HepG2 (cell line): ENCODE measurements around the gene PDE1C. TPM values are rescaled to one million over a fixed set of nuclear protein-coding genes. Genes with fewer than 3 reads are reported as not detected.

Experiments
- ATAC-seq: fragments of 200-7000 bp; cut with Tn5 transposase; 3 replicates; pipeline ENCODE4 v1.9.1; 2020; ENCODE audit warnings: mild to moderate bottlenecking, moderate library complexity
- BruUV-seq: library from RNA; stranded (reverse); fragments of 400-500 nt; replicated peaks from 2 replicates; lab custom pipeline; 2021; lab: Mats Ljungman, UMichigan
- CTCF ChIA-PET: fragments of 300-600 bp; formaldehyde crosslinking; extraction: SDS; loops from one replicate; lab custom pipeline; 2021; ENCODE audit warnings: low total read pairs, inconsistent platforms, low intra/inter-chr PET ratio; lab: Yijun Ruan, JAX
- POLR2A ChIA-PET: fragments of 350-600 bp; sonication (Branson Sonifier 250); formaldehyde crosslinking; loops from one replicate; lab custom pipeline; 2020; ENCODE audit warnings: antibody characterized with exemption, inconsistent platforms; lab: Yijun Ruan, JAX
- DNase-seq: peaks from one replicate; pipeline ENCODE4 v3.0.0-alpha.2; 2015; ENCODE audit warnings: low spot score
- FAIRE-seq: peaks from 3 replicates; lab custom pipeline; 2011; peaks lifted over from hg19 to GRCh38; lab: Jason Lieb, UNC
- H2AFZ ChIP-seq: one replicate; pipeline ENCODE4 v1.6.1; 2011; ENCODE audit warnings: low read length, inconsistent platforms
- H3K27ac ChIP-seq: fragments of 300-600 bp; 3 replicates; pipeline ENCODE4 v1.8.0; 2011; ENCODE audit warnings: mixed run types, mild to moderate bottlenecking, mixed read lengths, low read length, inconsistent platforms; ENCODE audit not compliant: insufficient read depth; ENCODE audit errors: extremely low read length
- H3K27me3 ChIP-seq, 2 experiments: fragments of 200-600 bp in 1 of 2; 2 replicates in 1 of 2; 3 replicates in 1 of 2; pipeline versions ENCODE4 v1.6.0 to v1.8.0; 2011; ENCODE audit warnings: low read length in 2 of 2, mild to moderate bottlenecking in 2 of 2, moderate library complexity in 2 of 2, inconsistent platforms in 1 of 2; ENCODE audit not compliant: insufficient read depth in 2 of 2, control insufficient read depth in 1 of 2
- H3K36me3 ChIP-seq, 2 experiments: fragments of 200-600 bp in 1 of 2; replicated peaks in 1 of 2; 2 replicates in 1 of 2; 3 replicates in 1 of 2; pipeline versions ENCODE4 v1.5.1 to v1.8.0; 2011; ENCODE audit warnings: low read length in 2 of 2, inconsistent platforms in 1 of 2; ENCODE audit not compliant: insufficient read depth in 2 of 2, control insufficient read depth in 1 of 2
- H3K4me1 ChIP-seq: 2 replicates; pipeline ENCODE4 v1.5.1; 2012; ENCODE audit warnings: low read length, inconsistent platforms; ENCODE audit not compliant: insufficient read depth
- H3K4me2 ChIP-seq: 2 replicates; pipeline ENCODE4 v1.6.0; 2011; ENCODE audit warnings: low read depth, low read length, inconsistent platforms
- H3K4me3 ChIP-seq, 3 experiments: fragments of 200-600 bp in 1 of 3; sonication (generic), shearing (Covaris generic) in 1 of 3; replicated peaks in 1 of 3; 2 replicates each; pipeline ENCODE4 v1.5.1; 2011 to 2016; ENCODE audit warnings: low read length in 3 of 3, inconsistent platforms in 2 of 3, low read depth in 2 of 3, mild to moderate bottlenecking in 2 of 3, control low read depth in 1 of 3, mixed read lengths in 1 of 3; ENCODE audit not compliant: insufficient read depth in 1 of 3
- H3K79me2 ChIP-seq: one replicate; pipeline ENCODE4 v1.6.1; 2011; ENCODE audit warnings: low read length, inconsistent platforms; ENCODE audit not compliant: insufficient read depth
- H3K9ac ChIP-seq: 2 replicates; pipeline ENCODE4 v1.6.0; 2011; ENCODE audit warnings: mild to moderate bottlenecking, low read depth, low read length, inconsistent platforms; ENCODE audit not compliant: insufficient read depth
- H3K9me3 ChIP-seq: 2 replicates; pipeline ENCODE4 v1.5.1; 2012; ENCODE audit warnings: mild to moderate bottlenecking, low read length
- H4K20me1 ChIP-seq: 2 replicates; pipeline ENCODE4 v1.6.0; 2011; ENCODE audit warnings: inconsistent platforms, mild to moderate bottlenecking, low read length, moderate library complexity; ENCODE audit not compliant: insufficient read depth
- BHLHE40 ChIP-seq: IDR thresholded peaks from 2 replicates; pipeline ENCODE4 v1.6.1; 2011; ENCODE audit warnings: low read length, improper control_type of control experiment
- CBX2 ChIP-seq, 2 experiments: fragments of 200-600 bp in 1 of 2; sonication (generic); formaldehyde crosslinking in 1 of 2; IDR thresholded peaks; 2 replicates each; pipeline versions ENCODE4 v1.7.0 to v1.8.1; 2018 to 2022; ENCODE audit warnings: low read depth in 2 of 2, low read length in 1 of 2, mild to moderate bottlenecking in 1 of 2, missing genetic modification reagents in 1 of 2
- ETV6 ChIP-seq: sonication (generic); formaldehyde crosslinking; conservative IDR thresholded peaks from 2 replicates; pipeline ENCODE4 v1.4.0; 2020; ENCODE audit warnings: missing genetic modification reagents
- GPN1 ChIP-seq: sonication (generic); formaldehyde crosslinking; IDR thresholded peaks from 2 replicates; pipeline ENCODE4 v1.5.1; 2020; ENCODE audit warnings: missing genetic modification reagents, borderline replicate concordance
- IRX3 ChIP-seq: sonication (generic); formaldehyde crosslinking; IDR thresholded peaks from 2 replicates; pipeline ENCODE4 v1.8.1; 2023; ENCODE audit warnings: mild to moderate bottlenecking, low read depth, missing genetic modification reagents, borderline replicate concordance
- JDP2 ChIP-seq: sonication (generic); formaldehyde crosslinking; IDR thresholded peaks from 2 replicates; pipeline ENCODE4 v1.8.1; 2022; ENCODE audit warnings: missing genetic modification reagents, borderline replicate concordance
- KDM6A ChIP-seq: IDR thresholded peaks from 2 replicates; pipeline ENCODE4 v1.6.1; 2016; ENCODE audit warnings: low read depth
- MEF2D ChIP-seq: sonication (generic); formaldehyde crosslinking; IDR thresholded peaks from 2 replicates; pipeline ENCODE4 v1.5.1; 2020; ENCODE audit warnings: mild to moderate bottlenecking, missing genetic modification reagents
- NAIF1 ChIP-seq: sonication (generic); formaldehyde crosslinking; IDR thresholded peaks from 2 replicates; pipeline ENCODE4 v1.5.0; 2020; ENCODE audit warnings: mild to moderate bottlenecking, missing genetic modification reagents, borderline replicate concordance
- SMC3 ChIP-seq: IDR thresholded peaks from 2 replicates; pipeline ENCODE4 v1.6.1; 2011; ENCODE audit warnings: low read length, improper control_type of control experiment
- U2AF1 ChIP-seq: fragments of 200-400 bp; formaldehyde crosslinking; optimal IDR thresholded peaks from 2 replicates; pipeline ENCODE3; 2017; ENCODE audit warnings: mild to moderate bottlenecking, low read depth, low read length
- ZNF24 ChIP-seq: fragments of 450-650 bp; IDR thresholded peaks from 2 replicates; pipeline ENCODE4 v1.6.1; 2017; ENCODE audit warnings: antibody characterized with exemption, mild to moderate bottlenecking
- ZNF3 ChIP-seq: IDR thresholded peaks from 2 replicates; pipeline ENCODE4 v1.7.0; 2017; ENCODE audit warnings: inconsistent platforms
- ZNF430 ChIP-seq: sonication (generic); formaldehyde crosslinking; IDR thresholded peaks from 2 replicates; pipeline ENCODE4 v1.9.0; 2021; ENCODE audit warnings: mild to moderate bottlenecking, missing genetic modification reagents
- ZNF589 ChIP-seq: sonication (generic); formaldehyde crosslinking; conservative IDR thresholded peaks from 2 replicates; pipeline ENCODE4 v1.8.0; 2022; ENCODE audit warnings: mild to moderate bottlenecking, moderate library complexity, missing genetic modification reagents
- ZNF7 ChIP-seq: IDR thresholded peaks from 2 replicates; pipeline ENCODE4 v1.6.1; 2016; ENCODE audit warnings: missing biosample characterization, missing genetic modification reagents
- WGBS: methylation state at CpG from one replicate; pipeline ENCODE4 v1.1.6; 2017; ENCODE audit warnings: low lambda C conversion rate; 5-methylcytosine and 5-hydroxymethylcytosine counted together
- in situ Hi-C: cut with HindIII; loops from 2 replicates; pipeline ENCODE4 v1.10.0; 2017; ENCODE audit warnings: low pct_unique_long_range_greater_than_20kb; ENCODE audit not compliant: extremely low pct_ligation_motif_present
- intact Hi-C: fragments of 100-400 bp; cut with micrococcal nuclease; formaldehyde crosslinking; loops from one replicate; pipeline ENCODE4 v1.10.0; 2022; ENCODE audit not compliant: unreplicated experiment
- polyA plus RNA-seq, 8 experiments: library from polyadenylated mRNA; depleted of rRNA in 3 of 8; stranded (reverse) in 7 of 8; unstranded in 1 of 8; fragments of >200 nt; fragmentation: Illumina TruSeq in 4 of 8; extraction: Trizol in 4 of 8; gene quantifications; 2 replicates each; pipeline versions ENCODE4 v1.2.1 to v1.2.3, GENCODE V29; 2011 to 2016; ENCODE audit warnings: low read depth in 4 of 8, missing spikeins in 1 of 8, mixed read lengths in 1 of 8; ENCODE audit not compliant: insufficient read depth in 1 of 8
- total RNA-seq, 5 experiments: library from RNA; depleted of rRNA; stranded (reverse); fragments of >200 nt; fragmentation: Illumina TruSeq; extraction: Trizol; gene quantifications; 2 replicates each; pipeline ENCODE4 v1.2.3, GENCODE V29; 2016; ENCODE audit warnings: low read depth in 1 of 5
- TF ChIP-seq, protein P1 (sequence below): sonication (generic); formaldehyde crosslinking; IDR thresholded peaks from 2 replicates; pipeline ENCODE4 v1.8.1; 2022; ENCODE audit warnings: mild to moderate bottlenecking, missing genetic modification reagents
- TF ChIP-seq, protein P2 (sequence below): sonication (generic); formaldehyde crosslinking; IDR thresholded peaks from 2 replicates; pipeline ENCODE4 v1.4.0; 2020; ENCODE audit warnings: mild to moderate bottlenecking, missing genetic modification reagents

PDE1C gene
- total and polyA plus RNA-seq, 2 of the 13 experiments (the other 11 are each of a cell fraction or from before 2014, with no cell fraction given), result not detected

DNA sequence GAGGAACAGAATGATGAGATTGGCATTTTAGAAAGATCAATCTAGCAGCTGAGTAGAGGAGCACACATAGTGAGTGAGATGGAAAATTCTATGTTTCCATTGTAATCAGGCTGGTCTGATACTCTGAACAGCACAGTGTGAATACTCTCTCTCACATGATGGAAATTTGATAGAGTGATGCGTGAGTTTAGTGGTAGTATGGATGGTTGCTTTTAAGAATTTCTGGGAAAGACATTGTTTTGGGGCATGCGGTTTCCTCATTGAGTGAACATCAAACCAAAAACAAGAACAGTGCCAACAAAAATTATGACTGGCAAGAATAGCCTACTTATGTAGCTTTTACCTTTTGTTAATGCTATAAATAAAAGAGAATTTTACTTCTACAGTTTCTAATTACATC is 183.2 kb downstream of the PDE1C start:
- BruUV-seq, result no TSS peak
- H3K4me2 ChIP-seq, result no peak overlapping the region
- no peak overlapping the region for H2AFZ ChIP-seq
- FAIRE-seq (no peak), DNase-seq (no peak), ATAC-seq (no peak)
- H4K20me1 ChIP-seq, result no peaks in the 10 kb centered on the region
- H3K27me3 ChIP-seq, result no peaks in the 10 kb centered on the region
- H3K9me3 ChIP-seq, result peaks cover 8% of the 10 kb centered on the region; the same call in 1 of the 2 replicates
- intact Hi-C loops (no loop called here), in situ Hi-C loops (no loop called here)
- ChIA-PET CTCF (no interaction called here), POLR2A (no interaction called here)
- H3K79me2 ChIP-seq, result no peaks in the 10 kb centered on the region
- H3K9ac ChIP-seq, result no peak overlapping the region
- TF ChIP-seq ZNF3 (no peak), JDP2 (CRISPR knock-in tag) (no peak), ZNF7 (CRISPR knock-in tag) (no peak), ZNF589 (no peak), IRX3 (CRISPR knock-in tag) (no peak)
- TF ChIP-seq, protein P1, sequence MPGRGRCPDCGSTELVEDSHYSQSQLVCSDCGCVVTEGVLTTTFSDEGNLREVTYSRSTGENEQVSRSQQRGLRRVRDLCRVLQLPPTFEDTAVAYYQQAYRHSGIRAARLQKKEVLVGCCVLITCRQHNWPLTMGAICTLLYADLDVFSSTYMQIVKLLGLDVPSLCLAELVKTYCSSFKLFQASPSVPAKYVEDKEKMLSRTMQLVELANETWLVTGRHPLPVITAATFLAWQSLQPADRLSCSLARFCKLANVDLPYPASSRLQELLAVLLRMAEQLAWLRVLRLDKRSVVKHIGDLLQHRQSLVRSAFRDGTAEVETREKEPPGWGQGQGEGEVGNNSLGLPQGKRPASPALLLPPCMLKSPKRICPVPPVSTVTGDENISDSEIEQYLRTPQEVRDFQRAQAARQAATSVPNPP (CRISPR knock-in tag), result no peak
- H3K27ac ChIP-seq, result no peak overlapping the region
- no peaks in the 10 kb centered on the region for H3K36me3 ChIP-seq
- no peak overlapping the region for H3K4me3 ChIP-seq
- H3K4me1 ChIP-seq, result no peaks in the 10 kb centered on the region
- WGBS, result 0% methylated on average over 2 of the region's 2 CpGs

DNA sequence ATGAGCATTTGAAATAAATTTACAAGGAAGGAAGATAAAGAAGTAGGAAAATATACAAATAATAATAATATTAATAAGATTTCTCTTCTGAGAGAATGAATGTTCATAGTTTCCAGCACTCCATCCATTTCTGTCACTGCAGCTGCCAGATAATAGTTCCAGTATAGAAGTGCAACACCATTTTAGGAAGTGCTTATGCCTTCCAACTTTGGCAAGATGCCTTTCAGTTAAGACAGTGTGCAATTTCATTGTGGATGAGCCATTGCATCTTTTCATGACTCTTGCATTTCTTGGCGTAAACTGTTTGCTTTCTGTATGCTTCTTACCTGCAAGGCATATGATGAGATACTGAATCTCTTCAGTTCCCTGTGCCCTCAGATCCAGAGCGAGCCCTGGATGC is 185.0 kb downstream of the PDE1C start:
- no peak overlapping the region for H3K4me2 ChIP-seq
- in situ Hi-C loops, result no loop called here
- TF ChIP-seq SMC3, result no peak
- TF ChIP-seq U2AF1, result no peak
- TF ChIP-seq MEF2D (CRISPR knock-in tag), result no peak
- TF ChIP-seq ZNF430 (CRISPR knock-in tag), result no peak
- no peak for TF ChIP-seq CBX2 (IDR thresholded peaks at IDR 0.05; ENCODE audit: low read depth, low read length)
- TF ChIP-seq CBX2 (CRISPR knock-in tag; IDR thresholded peaks at IDR 0.05; ENCODE audit: low read depth), result no peak
- TF ChIP-seq NAIF1 (CRISPR knock-in tag), result no peak
- no peak for TF ChIP-seq KDM6A
- no peak for TF ChIP-seq BHLHE40
- no peak for TF ChIP-seq ETV6 (CRISPR knock-in tag)
- TF ChIP-seq, protein P2, sequence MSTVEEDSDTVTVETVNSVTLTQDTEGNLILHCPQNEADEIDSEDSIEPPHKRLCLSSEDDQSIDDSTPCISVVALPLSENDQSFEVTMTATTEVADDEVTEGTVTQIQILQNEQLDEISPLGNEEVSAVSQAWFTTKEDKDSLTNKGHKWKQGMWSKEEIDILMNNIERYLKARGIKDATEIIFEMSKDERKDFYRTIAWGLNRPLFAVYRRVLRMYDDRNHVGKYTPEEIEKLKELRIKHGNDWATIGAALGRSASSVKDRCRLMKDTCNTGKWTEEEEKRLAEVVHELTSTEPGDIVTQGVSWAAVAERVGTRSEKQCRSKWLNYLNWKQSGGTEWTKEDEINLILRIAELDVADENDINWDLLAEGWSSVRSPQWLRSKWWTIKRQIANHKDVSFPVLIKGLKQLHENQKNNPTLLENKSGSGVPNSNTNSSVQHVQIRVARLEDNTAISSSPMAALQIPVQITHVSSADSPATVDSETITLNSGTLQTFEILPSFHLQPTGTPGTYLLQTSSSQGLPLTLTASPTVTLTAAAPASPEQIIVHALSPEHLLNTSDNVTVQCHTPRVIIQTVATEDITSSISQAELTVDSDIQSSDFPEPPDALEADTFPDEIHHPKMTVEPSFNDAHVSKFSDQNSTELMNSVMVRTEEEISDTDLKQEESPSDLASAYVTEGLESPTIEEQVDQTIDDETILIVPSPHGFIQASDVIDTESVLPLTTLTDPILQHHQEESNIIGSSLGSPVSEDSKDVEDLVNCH (CRISPR knock-in tag), result no peak
- no peak for TF ChIP-seq GPN1
- no peak for TF ChIP-seq ZNF24

More for the DNA sequence above, 185.0 kb downstream of the PDE1C start:
- H3K36me3 ChIP-seq, result no peaks in the 10 kb centered on the region
- intact Hi-C loops, result no loop called here
- no peak for DNase-seq
- no peak overlapping the region for H3K9ac ChIP-seq
- no peaks in the 10 kb centered on the region for H4K20me1 ChIP-seq
- no peak overlapping the region for H3K27ac ChIP-seq
- WGBS, result 16% methylated on average over 2 of the region's 2 CpGs
- no peak overlapping the region for H3K4me3 ChIP-seq
- ChIA-PET POLR2A (no interaction called here), CTCF (no interaction called here)
- no peaks in the 10 kb centered on the region for H3K27me3 ChIP-seq
- BruUV-seq, result no TSS peak
- H3K9me3 ChIP-seq, result peaks cover 8% of the 10 kb centered on the region; the same call in 1 of the 2 replicates
- FAIRE-seq, result no peak
- no peaks in the 10 kb centered on the region for H3K79me2 ChIP-seq
- no peak overlapping the region for H2AFZ ChIP-seq
- H3K4me1 ChIP-seq, result no peaks in the 10 kb centered on the region
- ATAC-seq, result no peak
